ENCODE measurements around the gene GNAI3. TPM values are rescaled to one million over a fixed set of nuclear protein-coding genes. Genes with fewer than 3 reads are reported as not detected.

The GNAI3 gene
- total RNA-seq, 1 experiment from 2014 or later = 6.8 TPM

DNA sequence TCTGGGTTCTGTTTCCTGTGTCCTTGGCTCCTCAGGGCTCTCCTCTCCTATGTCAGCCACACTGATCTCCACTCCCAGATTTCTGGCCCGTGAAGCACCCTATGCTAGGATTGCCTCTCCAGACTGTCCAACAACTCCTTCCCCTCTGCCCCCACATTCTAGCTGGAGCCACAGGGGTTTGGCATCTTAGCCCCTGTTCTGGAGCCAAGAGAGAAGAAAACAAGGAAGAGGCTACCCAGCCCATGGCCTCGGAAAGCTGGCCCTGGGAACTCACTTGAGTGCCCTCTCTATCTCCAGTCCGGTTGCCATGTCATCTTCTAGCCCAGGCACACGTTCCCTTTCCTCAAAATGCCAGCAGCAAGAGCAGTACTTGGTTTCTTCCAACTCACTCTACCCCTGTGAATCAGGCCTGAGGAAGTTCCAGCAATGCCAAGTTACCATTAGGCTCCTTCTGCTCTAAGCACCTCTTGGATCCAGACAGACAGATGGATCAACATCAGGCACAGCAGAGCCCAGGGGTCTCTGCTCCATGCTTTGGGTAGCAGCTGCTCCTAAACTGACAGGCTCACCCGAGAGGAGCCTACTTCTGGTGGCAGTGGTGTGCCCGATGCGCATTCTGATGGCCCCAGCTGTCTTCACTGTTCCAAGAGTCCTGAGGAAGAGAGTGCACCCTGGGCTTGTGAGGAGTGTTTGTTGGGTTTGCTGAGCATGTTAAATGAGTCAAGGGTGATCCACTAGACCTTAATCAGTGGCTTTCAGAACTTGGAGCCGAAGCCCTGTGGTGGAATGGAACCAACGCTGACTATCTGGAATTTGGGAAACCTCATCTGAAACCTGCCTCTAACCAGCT is 20.3 kb upstream of the GNAI3 start:
- no peaks in the 10 kb centered on the region for H3K4me1 ChIP-seq (ENCODE audit: insufficient read depth, low read length)
- no peak overlapping the region for H2AFZ ChIP-seq (ENCODE audit: low read length)
- intact Hi-C loops (cut with micrococcal nuclease) = no loop called here
- H3F3A ChIP-seq (ENCODE audit: low read length, unreplicated experiment) = no peaks in the 10 kb centered on the region
- H3K9me2 ChIP-seq (replicated peaks; ENCODE audit: low read length) = no peaks in the 10 kb centered on the region
- CTCF ChIA-PET = no interaction called here
- H3K27me3 ChIP-seq (ENCODE audit: low read length) = 0 out of 2 replicates have a peak, but pooled peaks cover 8% of the 10 kb centered on the region
- H3K9me3 ChIP-seq (ENCODE audit: low read length) = no peaks in the 10 kb centered on the region
- POLR2A ChIA-PET (ENCODE audit: unreplicated experiment) = no interaction called here
- BruUV-seq (replicated peaks) = no TSS peak
- H3K27ac ChIP-seq (ENCODE audit: low read length) = no peak overlapping the region
- H3K4me2 ChIP-seq (ENCODE audit: low read length) = no peak overlapping the region
- no peak for DNase-seq
- H4K20me1 ChIP-seq (ENCODE audit: low read length) = no peaks in the 10 kb centered on the region
- H3K4me3 ChIP-seq (ENCODE audit: low read length) = no peak overlapping the region
- no peaks in the 10 kb centered on the region for H3K36me3 ChIP-seq (ENCODE audit: low read depth, low read length)
- H3K9ac ChIP-seq (ENCODE audit: low read length) = no peak overlapping the region
- TF ChIP-seq EZH2 (IDR thresholded peaks at IDR 0.05; ENCODE audit: low read length, unreplicated experiment) (no peak), EZH2phosphoT487 (IDR thresholded peaks at IDR 0.05; ENCODE audit: borderline replicate concordance, low read length) (no peak)
- TF ChIP-seq, protein P1, sequence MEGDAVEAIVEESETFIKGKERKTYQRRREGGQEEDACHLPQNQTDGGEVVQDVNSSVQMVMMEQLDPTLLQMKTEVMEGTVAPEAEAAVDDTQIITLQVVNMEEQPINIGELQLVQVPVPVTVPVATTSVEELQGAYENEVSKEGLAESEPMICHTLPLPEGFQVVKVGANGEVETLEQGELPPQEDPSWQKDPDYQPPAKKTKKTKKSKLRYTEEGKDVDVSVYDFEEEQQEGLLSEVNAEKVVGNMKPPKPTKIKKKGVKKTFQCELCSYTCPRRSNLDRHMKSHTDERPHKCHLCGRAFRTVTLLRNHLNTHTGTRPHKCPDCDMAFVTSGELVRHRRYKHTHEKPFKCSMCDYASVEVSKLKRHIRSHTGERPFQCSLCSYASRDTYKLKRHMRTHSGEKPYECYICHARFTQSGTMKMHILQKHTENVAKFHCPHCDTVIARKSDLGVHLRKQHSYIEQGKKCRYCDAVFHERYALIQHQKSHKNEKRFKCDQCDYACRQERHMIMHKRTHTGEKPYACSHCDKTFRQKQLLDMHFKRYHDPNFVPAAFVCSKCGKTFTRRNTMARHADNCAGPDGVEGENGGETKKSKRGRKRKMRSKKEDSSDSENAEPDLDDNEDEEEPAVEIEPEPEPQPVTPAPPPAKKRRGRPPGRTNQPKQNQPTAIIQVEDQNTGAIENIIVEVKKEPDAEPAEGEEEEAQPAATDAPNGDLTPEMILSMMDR (conservative IDR thresholded peaks at IDR 0.05; ENCODE audit: low read depth, low read length) = no peak
- no peaks in the 10 kb centered on the region for H3K79me2 ChIP-seq (ENCODE audit: low read length)
- no peak for ATAC-seq

DNA sequence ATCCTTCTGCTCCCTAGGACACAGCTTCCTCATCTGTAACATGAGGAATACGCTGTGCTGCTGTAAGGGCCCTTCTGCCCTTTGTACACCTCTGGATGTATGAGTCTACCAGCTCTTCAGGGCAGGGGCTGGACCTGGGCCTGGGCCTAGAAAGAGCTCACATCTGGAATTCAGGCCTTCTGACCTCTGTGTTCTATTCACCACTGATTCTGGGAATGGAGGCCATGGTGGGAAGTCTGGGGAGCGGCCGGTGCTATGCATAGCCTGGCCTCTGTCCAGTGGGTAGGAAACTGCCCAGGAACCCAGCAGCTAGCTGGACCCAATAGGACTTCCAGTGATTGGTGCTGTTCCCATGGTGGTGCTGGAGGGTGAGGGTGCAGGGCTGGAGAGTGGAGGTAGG is 19.7 kb upstream of the GNAI3 start:
- Histone ChIP-seq H3F3A (ENCODE audit: low read length, unreplicated experiment) (no peaks in the 10 kb centered on the region), H3K9me3 (ENCODE audit: low read length) (no peaks in the 10 kb centered on the region), H3K79me2 (ENCODE audit: low read length) (no peaks in the 10 kb centered on the region), H3K9me2 (replicated peaks; ENCODE audit: low read length) (no peaks in the 10 kb centered on the region), H3K9ac (ENCODE audit: low read length) (no peak overlapping the region), H4K20me1 (ENCODE audit: low read length) (no peaks in the 10 kb centered on the region), H3K27ac (ENCODE audit: low read length) (no peak overlapping the region), H3K4me1 (ENCODE audit: insufficient read depth, low read length) (no peaks in the 10 kb centered on the region), H2AFZ (ENCODE audit: low read length) (no peak overlapping the region), H3K4me3 (ENCODE audit: low read length) (no peak overlapping the region), H3K36me3 (ENCODE audit: low read depth, low read length) (no peaks in the 10 kb centered on the region), H3K4me2 (ENCODE audit: low read length) (no peak overlapping the region), H3K27me3 (ENCODE audit: low read length) (0 out of 2 replicates have a peak, but pooled peaks cover 8% of the 10 kb centered on the region)
- no peak for ATAC-seq
- ChIA-PET CTCF (interaction anchor here (1.1 kb wide), 1 partner anchor 38 kb away, joined by 3 read pairs; no protein-coding TSS in a partner anchor), POLR2A (ENCODE audit: unreplicated experiment) (no interaction called here)
- BruUV-seq (replicated peaks) = no TSS peak
- no peak for TF ChIP-seq EZH2 (IDR thresholded peaks at IDR 0.05; ENCODE audit: low read length, unreplicated experiment)
- TF ChIP-seq, protein P1 (conservative IDR thresholded peaks at IDR 0.05; ENCODE audit: low read depth, low read length) = no peak
- no peak for TF ChIP-seq EZH2phosphoT487 (IDR thresholded peaks at IDR 0.05; ENCODE audit: borderline replicate concordance, low read length)
- intact Hi-C loops (cut with micrococcal nuclease) = no loop called here
- DNase-seq = no peak

DNA sequence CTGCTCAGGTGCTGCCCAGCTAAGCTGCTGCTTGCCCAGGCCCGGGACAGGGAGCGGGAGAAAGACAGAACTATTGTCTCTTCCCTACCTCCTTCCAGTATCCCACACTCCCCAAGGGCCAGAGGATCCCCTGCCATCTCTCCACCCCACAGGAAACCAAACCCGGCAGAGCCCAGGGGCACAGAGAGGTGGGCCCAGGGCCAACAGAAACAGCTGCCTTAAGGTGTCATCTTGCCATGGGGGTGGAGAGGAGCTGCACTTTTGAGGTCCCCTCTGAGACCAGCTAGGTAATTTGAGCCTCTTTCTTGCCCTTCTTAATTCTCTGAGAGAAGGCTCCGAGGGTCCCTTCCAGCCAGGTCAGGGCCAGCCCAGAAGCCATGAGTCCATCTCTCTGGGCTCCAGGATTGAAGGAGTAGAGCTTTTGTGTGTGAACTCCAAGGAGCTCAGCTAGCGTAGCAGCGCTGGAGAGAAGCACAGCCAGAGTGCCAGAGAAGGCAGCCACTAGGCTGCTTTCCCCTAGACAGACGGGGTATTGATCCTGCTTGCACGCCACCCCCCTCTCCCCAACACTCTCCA is 18.4 kb upstream of the GNAI3 start:
- H3K9ac ChIP-seq (ENCODE audit: low read length) = no peak overlapping the region
- intact Hi-C loops (cut with micrococcal nuclease) = no loop called here
- no peak for ATAC-seq

More for the DNA sequence above, 18.4 kb upstream of the GNAI3 start:
- Histone ChIP-seq H3K4me3 (ENCODE audit: low read length) (no peak overlapping the region), H3K27me3 (ENCODE audit: low read length) (0 out of 2 replicates have a peak, but pooled peaks cover 8% of the 10 kb centered on the region), H3K36me3 (ENCODE audit: low read depth, low read length) (no peaks in the 10 kb centered on the region), H3K79me2 (ENCODE audit: low read length) (no peaks in the 10 kb centered on the region), H3K4me2 (ENCODE audit: low read length) (no peak overlapping the region), H2AFZ (ENCODE audit: low read length) (no peak overlapping the region), H4K20me1 (ENCODE audit: low read length) (no peaks in the 10 kb centered on the region), H3K9me3 (ENCODE audit: low read length) (no peaks in the 10 kb centered on the region), H3K27ac (ENCODE audit: low read length) (no peak overlapping the region), H3F3A (ENCODE audit: low read length, unreplicated experiment) (no peaks in the 10 kb centered on the region), H3K4me1 (ENCODE audit: insufficient read depth, low read length) (no peaks in the 10 kb centered on the region), H3K9me2 (replicated peaks; ENCODE audit: low read length) (no peaks in the 10 kb centered on the region)
- BruUV-seq (replicated peaks) = no TSS peak
- DNase-seq = no peak
- POLR2A ChIA-PET (ENCODE audit: unreplicated experiment) = no interaction called here
- CTCF ChIA-PET = interaction anchor here (1.1 kb wide), 1 partner anchor 46 kb away, joined by 6 read pairs; the partner anchor contains the start of gene ATXN7L2
- TF ChIP-seq, protein P1 (conservative IDR thresholded peaks at IDR 0.05; ENCODE audit: low read depth, low read length) = no peak
- TF ChIP-seq EZH2 (IDR thresholded peaks at IDR 0.05; ENCODE audit: low read length, unreplicated experiment) (no peak), EZH2phosphoT487 (IDR thresholded peaks at IDR 0.05; ENCODE audit: borderline replicate concordance, low read length) (no peak)

All from PC-3 (cell line).